Smooth muscle cell (in vitro differentiated cells): ENCODE results near the gene ADAMTSL3. TPM values are rescaled to one million over a fixed set of nuclear protein-coding genes. Genes with fewer than 3 reads are reported as not detected.
"Not testable (repeated sequence)": the region's sequence is repeated elsewhere in the genome, so short reads cannot be mapped to it uniquely, and the experiment has no call there.

Source experiments
- DNase-seq: peaks from one replicate; lab custom pipeline; 2025; ENCODE audit not compliant: unreplicated experiment; lab: John Stamatoyannopoulos, UW
- H2AFZ ChIP-seq: fragments of 200-600 bp; sonication (generic); 2 replicates; pipeline ENCODE4 v1.6.0; 2016; ENCODE audit warnings: antibody characterized with exemption, low read depth, mild to moderate bottlenecking
- H3F3A ChIP-seq: fragments of 200-600 bp; sonication (generic); 2 replicates; pipeline ENCODE4 v1.6.0; 2017; ENCODE audit warnings: antibody characterized with exemption, low read depth
- H3K27ac ChIP-seq: fragments of 200-600 bp; sonication (generic); 2 replicates; pipeline ENCODE4 v1.5.1; 2016; ENCODE audit warnings: low read depth, mild to moderate bottlenecking
- H3K27me3 ChIP-seq: fragments of 200-600 bp; sonication (generic); 2 replicates; pipeline ENCODE4 v1.6.1; 2016; ENCODE audit warnings: low read depth, mild to moderate bottlenecking
- H3K36me3 ChIP-seq: fragments of 200-600 bp; sonication (generic); 2 replicates; pipeline ENCODE4 v1.5.1; 2016; ENCODE audit warnings: low read depth
- H3K4me1 ChIP-seq: fragments of 200-600 bp; sonication (generic); 2 replicates; pipeline ENCODE4 v1.5.1; 2016; ENCODE audit warnings: low read depth
- H3K4me2 ChIP-seq: fragments of 200-600 bp; sonication (generic); 2 replicates; pipeline ENCODE4 v1.6.0; 2016; ENCODE audit warnings: mild to moderate bottlenecking
- H3K4me3 ChIP-seq: fragments of 200-600 bp; sonication (generic); 2 replicates; pipeline ENCODE4 v1.5.1; 2016; ENCODE audit warnings: mild to moderate bottlenecking
- H3K79me2 ChIP-seq: fragments of 200-600 bp; sonication (generic); 2 replicates; pipeline ENCODE4 v1.6.0; 2016; ENCODE audit warnings: low read depth, mild to moderate bottlenecking
- H3K9ac ChIP-seq: fragments of 200-600 bp; sonication (generic); 2 replicates; pipeline ENCODE4 v1.6.0; 2016; ENCODE audit warnings: low read depth
- H3K9me3 ChIP-seq: fragments of 200-600 bp; sonication (generic); replicated peaks from 2 replicates; pipeline ENCODE4 v1.5.1; 2016; ENCODE audit warnings: low read depth
- H4K20me1 ChIP-seq: fragments of 200-600 bp; sonication (generic); 2 replicates; pipeline ENCODE4 v1.6.0; 2016; ENCODE audit warnings: low read depth
- WGBS: methylation state at CpG from one replicate; pipeline ENCODE4 v1.1.7; 2016; ENCODE audit warnings: low lambda C conversion rate; 5-methylcytosine and 5-hydroxymethylcytosine counted together
- polyA plus RNA-seq: library from polyadenylated mRNA; unstranded; fragments of >200 nt; fragmentation: Nextera tagmentation; extraction: Ambion mirVana; gene quantifications from 2 replicates; pipeline ENCODE4 v1.2.1, GENCODE V29; 2016
- total RNA-seq: library from RNA; depleted of rRNA; stranded (reverse); fragments of >200 nt; gene quantifications from 2 replicates; pipeline ENCODE4 v1.2.3, GENCODE V29; 2014
- TF ChIP-seq, protein P1 (sequence below): fragments of 200-600 bp; sonication (generic); IDR thresholded peaks from 2 replicates; pipeline ENCODE4 v1.5.1; 2017; ENCODE audit warnings: borderline replicate concordance, mild to moderate bottlenecking, antibody characterized with exemption; ENCODE audit not compliant: insufficient read depth, poor library complexity, severe bottlenecking

The ADAMTSL3 gene
- total and polyA plus RNA-seq, 2 experiments from 2014 or later: 0.17 to 0.22 TPM

DNA sequence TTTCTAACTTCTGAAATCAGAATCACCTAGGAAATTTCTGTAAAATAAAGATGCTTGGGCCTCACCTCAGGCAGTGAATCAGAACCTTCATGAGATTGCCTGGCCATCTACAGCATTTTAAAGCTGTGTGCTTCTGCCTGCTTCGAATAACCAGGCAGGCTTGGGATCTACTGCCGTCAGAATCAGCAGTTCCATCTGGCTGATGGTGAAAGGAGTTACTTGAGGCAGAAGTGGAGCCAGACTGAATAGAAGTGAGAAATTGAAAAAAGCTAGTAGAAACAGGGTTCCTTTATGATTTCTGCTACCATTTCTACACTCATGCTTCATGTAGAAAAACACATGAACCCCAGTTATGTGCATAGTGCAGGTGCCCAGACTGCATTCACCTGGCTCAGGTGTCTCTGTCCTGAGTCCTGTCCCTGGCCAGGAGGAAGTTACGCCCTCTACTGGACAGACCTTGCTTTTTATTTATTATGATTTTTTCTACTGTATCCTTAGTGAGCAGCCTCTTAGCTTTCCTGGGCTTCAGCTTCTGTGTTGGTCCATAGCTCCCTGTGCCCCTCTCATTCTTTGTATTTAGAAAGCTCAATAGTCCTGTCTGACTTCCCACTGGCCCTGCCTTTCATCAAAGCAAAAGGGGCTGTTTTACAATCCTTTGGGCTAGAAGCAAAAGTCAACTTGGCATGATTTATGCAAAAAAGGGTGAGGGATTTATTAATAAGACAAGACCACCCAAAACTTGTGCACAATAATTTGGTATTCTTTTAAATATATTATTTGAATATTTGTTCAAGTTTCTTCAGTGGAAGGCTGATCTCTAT is 380.9 kb downstream of the ADAMTSL3 start:
- H3K27me3 ChIP-seq: peaks cover 16% of the 10 kb centered on the region
- 54% methylated on average over 3 of the region's 3 CpGs for WGBS

DNA sequence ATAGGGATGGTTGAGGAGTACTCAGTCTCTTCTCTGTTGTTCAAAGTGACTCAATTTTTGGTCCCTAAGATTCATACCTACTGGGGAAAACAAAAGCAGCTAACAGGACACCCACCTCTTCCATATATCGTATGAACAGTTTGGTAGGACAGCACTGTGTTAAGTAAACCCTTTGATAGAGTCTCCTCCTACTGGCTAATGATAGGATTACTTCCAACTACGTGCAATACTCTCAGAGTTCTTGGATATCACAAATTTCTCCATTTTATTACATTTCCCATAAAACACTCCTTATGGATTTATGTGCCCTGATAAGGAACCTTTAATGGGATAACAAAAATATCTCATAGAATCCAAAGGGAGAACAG is 381.5 kb downstream of the ADAMTSL3 start:
- Histone ChIP-seq H3K4me1 (no peaks in the 10 kb centered on the region), H3K27me3 (peaks cover 19% of the 10 kb centered on the region), H3K4me2 (no peak overlapping the region), H2AFZ (no peak overlapping the region), H3K36me3 (no peaks in the 10 kb centered on the region), H3K9me3 (no peaks in the 10 kb centered on the region), H3K9ac (no peak overlapping the region), H4K20me1 (no peaks in the 10 kb centered on the region), H3F3A (no peaks in the 10 kb centered on the region), H3K4me3 (no peak overlapping the region), H3K27ac (no peak overlapping the region), H3K79me2 (no peaks in the 10 kb centered on the region)
- no peak for DNase-seq
- TF ChIP-seq, protein P1, sequence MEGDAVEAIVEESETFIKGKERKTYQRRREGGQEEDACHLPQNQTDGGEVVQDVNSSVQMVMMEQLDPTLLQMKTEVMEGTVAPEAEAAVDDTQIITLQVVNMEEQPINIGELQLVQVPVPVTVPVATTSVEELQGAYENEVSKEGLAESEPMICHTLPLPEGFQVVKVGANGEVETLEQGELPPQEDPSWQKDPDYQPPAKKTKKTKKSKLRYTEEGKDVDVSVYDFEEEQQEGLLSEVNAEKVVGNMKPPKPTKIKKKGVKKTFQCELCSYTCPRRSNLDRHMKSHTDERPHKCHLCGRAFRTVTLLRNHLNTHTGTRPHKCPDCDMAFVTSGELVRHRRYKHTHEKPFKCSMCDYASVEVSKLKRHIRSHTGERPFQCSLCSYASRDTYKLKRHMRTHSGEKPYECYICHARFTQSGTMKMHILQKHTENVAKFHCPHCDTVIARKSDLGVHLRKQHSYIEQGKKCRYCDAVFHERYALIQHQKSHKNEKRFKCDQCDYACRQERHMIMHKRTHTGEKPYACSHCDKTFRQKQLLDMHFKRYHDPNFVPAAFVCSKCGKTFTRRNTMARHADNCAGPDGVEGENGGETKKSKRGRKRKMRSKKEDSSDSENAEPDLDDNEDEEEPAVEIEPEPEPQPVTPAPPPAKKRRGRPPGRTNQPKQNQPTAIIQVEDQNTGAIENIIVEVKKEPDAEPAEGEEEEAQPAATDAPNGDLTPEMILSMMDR: peak; percentile 61
- 5% methylated on average over 2 of the region's 2 CpGs for WGBS

More for the DNA sequence above, 380.9 kb downstream of the ADAMTSL3 start:
- no peak overlapping the region for H3K4me2 ChIP-seq
- H3K27ac ChIP-seq: no peak overlapping the region
- no peaks in the 10 kb centered on the region for H3K4me1 ChIP-seq
- H4K20me1 ChIP-seq: no peaks in the 10 kb centered on the region
- H3K9me3 ChIP-seq: no peaks in the 10 kb centered on the region
- H3K4me3 ChIP-seq: no peak overlapping the region
- H3F3A ChIP-seq: no peaks in the 10 kb centered on the region
- H3K9ac ChIP-seq: no peak overlapping the region
- TF ChIP-seq, protein P1: peak; percentile 53
- H3K79me2 ChIP-seq: no peaks in the 10 kb centered on the region
- no peaks in the 10 kb centered on the region for H3K36me3 ChIP-seq
- DNase-seq: no peak
- no peak overlapping the region for H2AFZ ChIP-seq

DNA sequence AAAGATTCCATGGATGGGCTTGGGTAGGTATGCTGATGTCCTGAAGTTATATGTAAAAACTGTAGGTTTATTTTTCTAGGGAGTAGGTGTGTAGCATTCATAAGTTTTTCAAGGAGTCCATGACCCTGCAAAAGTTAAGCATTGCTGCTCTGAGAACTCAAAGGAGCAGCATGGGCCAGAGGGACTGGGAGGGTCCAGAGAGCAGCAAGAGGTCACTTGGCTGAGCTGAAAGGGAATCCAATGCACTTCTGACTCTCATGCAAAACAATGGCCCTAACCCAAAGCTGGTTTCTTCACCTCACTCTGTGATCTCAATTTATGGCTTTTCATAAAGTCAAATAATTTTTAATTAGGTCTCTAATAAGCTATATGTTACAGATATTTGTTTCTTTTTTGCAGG is 383.4 kb downstream of the ADAMTSL3 start:
- Histone ChIP-seq H3K36me3 (no peaks in the 10 kb centered on the region), H3K79me2 (no peaks in the 10 kb centered on the region), H3K9ac (no peak overlapping the region), H2AFZ (no peak overlapping the region), H3K27me3 (peaks cover 19% of the 10 kb centered on the region), H3K4me3 (no peak overlapping the region), H3K4me1 (no peaks in the 10 kb centered on the region), H3K4me2 (no peak overlapping the region), H4K20me1 (no peaks in the 10 kb centered on the region), H3F3A (no peaks in the 10 kb centered on the region), H3K9me3 (no peaks in the 10 kb centered on the region), H3K27ac (no peak overlapping the region)
- TF ChIP-seq, protein P1: no peak
- DNase-seq: no peak

DNA sequence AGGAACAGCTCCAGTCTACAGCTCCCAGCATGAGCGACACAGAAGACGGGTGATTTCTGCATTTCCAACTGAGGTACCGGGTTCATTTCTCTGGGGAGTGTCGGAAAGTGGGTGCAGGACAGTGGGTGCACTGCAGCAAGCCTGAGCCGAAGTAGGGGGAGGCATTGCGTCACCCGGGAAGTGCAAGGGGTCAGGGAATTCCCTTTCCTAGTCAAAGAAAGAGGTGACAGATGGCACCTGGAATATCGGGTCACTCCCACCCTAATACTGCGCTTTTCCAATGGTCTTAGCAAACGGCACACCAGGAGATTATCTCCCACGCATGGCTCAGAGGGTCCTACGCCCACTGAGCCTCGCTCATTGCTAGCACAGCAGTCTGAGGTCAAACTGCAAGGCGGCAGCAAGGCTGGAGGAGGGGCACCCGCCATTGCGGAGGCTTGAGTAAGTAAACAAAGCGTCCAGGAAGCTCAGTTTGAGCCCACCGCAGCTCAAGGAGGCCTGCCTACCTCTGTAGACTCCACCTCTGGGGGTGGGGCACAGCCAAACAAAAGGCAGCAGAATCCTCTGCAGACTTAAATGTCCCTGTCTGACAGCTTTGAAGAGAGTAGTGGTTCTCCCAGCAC is 388.6 kb downstream of the ADAMTSL3 start:
- not testable (repeated sequence) for H4K20me1 ChIP-seq
- WGBS: 64% methylated on average over 18 of the region's 18 CpGs

More for the DNA sequence above, 388.6 kb downstream of the ADAMTSL3 start:
- peak overlapping the region; percentile 44 for H3K4me2 ChIP-seq
- peak overlapping the region; percentile 30 for H3K4me3 ChIP-seq
- not testable (repeated sequence) for H3K79me2 ChIP-seq, H3K27ac ChIP-seq, H3K9ac ChIP-seq, DNase-seq, H3F3A ChIP-seq, H2AFZ ChIP-seq, H3K9me3 ChIP-seq, H3K36me3 ChIP-seq, H3K4me1 ChIP-seq
- peaks cover 16% of the 10 kb centered on the region for H3K27me3 ChIP-seq
